ENCODE data around the gene CELF4. TPM values are rescaled to one million over a fixed set of nuclear protein-coding genes. Genes with fewer than 3 reads are reported as not detected.

CELF4 gene
- total and polyA plus RNA-seq, 10 of the 15 experiments (the other 5 are each of a cell fraction or from before 2014, with no cell fraction given): 0.03 to 0.32 TPM; not detected in 8

GRCh38 chr18:37426586-37426985 is 139.0 kb downstream of the CELF4 start:
- RAD21 ChIA-PET (ENCODE audit: unreplicated experiment): no interaction called here
- H2AFZ ChIP-seq (ENCODE audit: control insufficient read depth, low read depth, low read length): no peak overlapping the region
- no peaks in the 10 kb centered on the region for H3K27me3 ChIP-seq (replicated peaks in 1 of 2; ENCODE audit: control insufficient read depth in 2 of 2, insufficient read depth in 2 of 2, low read length in 1 of 2)
- in situ Hi-C loops (cut with MboI) (no loop called here), intact Hi-C loops (cut with micrococcal nuclease; ENCODE audit: unreplicated experiment) (loop anchor here (10.0 kb wide), 1 partner anchor 62 kb away; no protein-coding TSS in a partner anchor)
- no peak overlapping the region for H3K9ac ChIP-seq (ENCODE audit: control insufficient read depth, insufficient read depth, low read length)
- no TSS peak for BruUV-seq (replicated peaks)
- H3K36me3 ChIP-seq (ENCODE audit: control insufficient read depth in 2 of 2, insufficient read depth in 2 of 2, low read length in 1 of 2): no peaks in the 10 kb centered on the region
- DNase-seq (ENCODE audit: low read depth, low spot score) (no peak), FAIRE-seq (no peak), ATAC-seq (no peak)
- CTCF ChIA-PET: no interaction called here
- no peak overlapping the region for H3K4me3 ChIP-seq
- POLR2A ChIA-PET: no interaction called here
- no peak overlapping the region for H3K4me2 ChIP-seq (ENCODE audit: control insufficient read depth, insufficient read depth)
- no peaks in the 10 kb centered on the region for H3K79me2 ChIP-seq (ENCODE audit: control insufficient read depth, insufficient read depth, low read length)
- H3K9me3 ChIP-seq (replicated peaks; ENCODE audit: control insufficient read depth, insufficient read depth, low read length): no peaks in the 10 kb centered on the region
- 43% methylated on average over 15 of the region's 15 CpGs for WGBS (ENCODE audit: insufficient coverage, insufficient replicate concordance, low lambda C conversion rate, missing lambda C conversion rate)
- no peaks in the 10 kb centered on the region for H3K4me1 ChIP-seq (ENCODE audit: control insufficient read depth, insufficient read depth, low read length)
- no peak overlapping the region for H3K27ac ChIP-seq (ENCODE audit: control insufficient read depth, insufficient read depth)
- SMC1A ChIA-PET (ENCODE audit: uncharacterized antibody, unreplicated experiment): no interaction called here
- H4K20me1 ChIP-seq (ENCODE audit: control insufficient read depth, insufficient read depth): no peaks in the 10 kb centered on the region
- TF ChIP-seq SMC3 (IDR thresholded peaks at IDR 0.05; ENCODE audit: borderline replicate concordance, low read length): no peak
- TF ChIP-seq HDAC2 (IDR thresholded peaks at IDR 0.05): no peak
- no peak for TF ChIP-seq E2F4 (IDR thresholded peaks at IDR 0.05; ENCODE audit: low read depth, low read length)
- no peak for TF ChIP-seq RUNX3 (IDR thresholded peaks at IDR 0.05; ENCODE audit: low read length)
- no peak for TF ChIP-seq RB1 (IDR thresholded peaks at IDR 0.05; ENCODE audit: borderline replicate concordance)
- no peak for TF ChIP-seq MEF2A (IDR thresholded peaks at IDR 0.05; ENCODE audit: insufficient read depth, low read depth, low read length)
- TF ChIP-seq FOS (IDR thresholded peaks at IDR 0.05; ENCODE audit: borderline replicate concordance, extremely low read depth, insufficient read length): no peak
- no peak for TF ChIP-seq RBBP5 (conservative IDR thresholded peaks at IDR 0.05)
- TF ChIP-seq BCLAF1 (IDR thresholded peaks at IDR 0.05): no peak
- TF ChIP-seq ETV6 (conservative IDR thresholded peaks at IDR 0.05 in 1 of 2, IDR thresholded peaks at IDR 0.05 in 1 of 2; ENCODE audit: borderline replicate concordance in 1 of 2, low read depth in 1 of 2): no peak
- TF ChIP-seq ATF3 (IDR thresholded peaks at IDR 0.05; ENCODE audit: borderline replicate concordance, extremely low read depth, low read depth, low read length): no peak
- no peak for TF ChIP-seq GABPA (IDR thresholded peaks at IDR 0.05; ENCODE audit: low read depth)
- TF ChIP-seq SMAD5 (IDR thresholded peaks at IDR 0.05; ENCODE audit: low read depth): no peak
- TF ChIP-seq PAX5 (IDR thresholded peaks at IDR 0.05; ENCODE audit: borderline replicate concordance, low read depth, low read length): no peak
- no peak for TF ChIP-seq YY1 (IDR thresholded peaks at IDR 0.05; ENCODE audit: low read depth, low read length)
- TF ChIP-seq ZBTB33 (IDR thresholded peaks at IDR 0.05): no peak
- no peak for TF ChIP-seq NFIC (IDR thresholded peaks at IDR 0.05; ENCODE audit: low read depth, low read length)
- no peak for TF ChIP-seq CBX5 (IDR thresholded peaks at IDR 0.05; ENCODE audit: low read depth)

Data from GM12878 (cell line).